Gastroesophageal sphincter (tissue), 4 donors: Measurements from ENCODE around the gene PALMD. TPM values are rescaled to one million over a fixed set of nuclear protein-coding genes. Genes with fewer than 3 reads are reported as not detected.

Experiments
- ATAC-seq: fragments of 150-250 bp; one replicate; pipeline ENCODE4 v1.9.1; 2016; ENCODE audit warnings: mild to moderate bottlenecking, moderate library complexity
- H3K27ac ChIP-seq, 4 donors: fragments of 200-600 bp; sonication (generic) in 3 of 4; 1 replicate in 3 of 4; 2 replicates in 1 of 4; pipeline ENCODE4 v1.5.1; 2016 to 2019
- H3K27me3 ChIP-seq: fragments of 200-600 bp; sonication (generic); one replicate; pipeline ENCODE4 v1.5.1; 2019
- H3K36me3 ChIP-seq, 2 donors: fragments of 200-600 bp; sonication (generic); one replicate each; pipeline ENCODE4 v1.5.1; 2019; ENCODE audit warnings: control low read depth in 1 of 2
- H3K4me1 ChIP-seq, 3 donors: fragments of 200-600 bp; sonication (generic); 1 replicate in 2 of 3; 2 replicates in 1 of 3; pipeline ENCODE4 v1.5.1; 2016 to 2019; ENCODE audit warnings: control low read depth in 2 of 3
- H3K4me3 ChIP-seq, 2 donors: fragments of 200-600 bp; sonication (generic); one replicate each; pipeline ENCODE4 v1.5.1; 2019; ENCODE audit warnings: mild to moderate bottlenecking in 1 of 2, moderate library complexity in 1 of 2
- H3K9me3 ChIP-seq, 3 donors: fragments of 200-600 bp; sonication (generic); one replicate each; pipeline ENCODE4 v1.5.1; 2017 to 2019; ENCODE audit warnings: control low read depth in 2 of 3
- EP300 ChIP-seq: sonication (generic); formaldehyde crosslinking; IDR thresholded peaks from one replicate; pipeline ENCODE4 v1.6.1; 2017; ENCODE audit warnings: antibody characterized with exemption, mild to moderate bottlenecking
- POLR2A ChIP-seq, 2 donors: fragments of 450-650 bp; IDR thresholded peaks; one replicate each; pipeline ENCODE4 v1.6.1; 2017; ENCODE audit warnings: antibody characterized with exemption in 2 of 2, mild to moderate bottlenecking in 2 of 2, moderate library complexity in 1 of 2
- POLR2AphosphoS5 ChIP-seq: sonication (generic); formaldehyde crosslinking; IDR thresholded peaks from one replicate; pipeline ENCODE4 v1.6.1; 2017; ENCODE audit warnings: antibody characterized with exemption
- WGBS, 2 donors: methylation state at CpG; one replicate each; pipeline ENCODE4 v1.1.5; 2018; ENCODE audit warnings: low coverage in 1 of 2; 5-methylcytosine and 5-hydroxymethylcytosine counted together
- total RNA-seq, 4 donors: library from RNA; depleted of rRNA; stranded (reverse); fragments of >200 nt; gene quantifications; one replicate each; pipeline ENCODE4 v1.1.0, GENCODE V29; 2016
- TF ChIP-seq, protein P1 (sequence below), 4 experiments: fragments of 200-600 bp in 2 of 4; fragments of 450-650 bp in 2 of 4; sonication (generic) in 1 of 4; IDR thresholded peaks; one replicate each; pipeline ENCODE4 v1.5.1; 2017 to 2019; ENCODE audit warnings: antibody characterized with exemption in 4 of 4, mild to moderate bottlenecking in 2 of 4, moderate library complexity in 2 of 4

Gene PALMD
- total RNA-seq, 4 donors from 2014 or later, result 11.7 to 46.7 (median 23.8) TPM

DNA sequence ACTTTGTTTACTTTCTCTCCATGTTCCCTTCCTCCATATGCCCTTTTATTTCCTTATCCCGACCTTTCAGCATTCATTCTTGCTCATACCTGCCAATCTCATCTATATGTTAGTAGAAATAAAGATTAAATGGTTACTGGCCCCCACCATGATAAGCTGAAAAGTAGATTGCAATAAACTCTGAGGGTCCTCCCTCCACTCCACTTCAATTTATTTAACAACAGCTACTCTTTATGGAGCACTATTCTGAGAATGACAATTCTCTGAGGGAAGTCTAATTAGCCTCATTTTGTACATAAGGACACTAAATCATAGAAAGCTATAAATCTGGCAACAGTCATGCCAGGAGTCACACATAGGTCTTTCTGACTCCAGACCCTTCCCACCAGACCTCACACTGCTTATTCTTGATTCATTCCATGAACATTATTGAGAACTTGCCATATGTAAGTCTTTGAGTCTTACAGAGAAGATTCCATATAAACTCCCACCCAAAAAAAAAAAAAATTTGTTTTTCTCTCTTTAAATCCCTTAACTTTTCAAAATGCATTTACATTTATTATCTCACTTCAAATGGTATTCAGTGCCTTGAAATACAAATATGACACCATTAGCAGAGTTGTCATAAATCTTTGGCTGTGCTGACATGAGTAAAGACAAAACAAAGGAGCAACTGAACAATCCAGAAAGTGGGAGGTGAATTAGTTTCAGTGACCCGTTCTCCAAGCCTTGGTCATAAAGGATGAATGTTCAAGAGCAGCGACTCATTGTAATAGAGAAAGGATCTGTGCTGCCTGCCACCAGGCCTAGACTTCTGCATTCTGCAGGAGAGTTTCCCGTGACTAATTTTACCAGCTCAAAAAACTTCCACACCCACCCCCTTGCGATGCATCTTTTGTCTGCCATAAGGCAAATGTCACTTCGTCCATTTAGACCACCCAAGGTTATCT is 28.5 kb downstream of the PALMD start:
- no peaks in the 10 kb centered on the region for H3K27me3 ChIP-seq
- no peak overlapping the region for H3K4me3 ChIP-seq
- no peak overlapping the region for H3K27ac ChIP-seq
- TF ChIP-seq, protein P1, sequence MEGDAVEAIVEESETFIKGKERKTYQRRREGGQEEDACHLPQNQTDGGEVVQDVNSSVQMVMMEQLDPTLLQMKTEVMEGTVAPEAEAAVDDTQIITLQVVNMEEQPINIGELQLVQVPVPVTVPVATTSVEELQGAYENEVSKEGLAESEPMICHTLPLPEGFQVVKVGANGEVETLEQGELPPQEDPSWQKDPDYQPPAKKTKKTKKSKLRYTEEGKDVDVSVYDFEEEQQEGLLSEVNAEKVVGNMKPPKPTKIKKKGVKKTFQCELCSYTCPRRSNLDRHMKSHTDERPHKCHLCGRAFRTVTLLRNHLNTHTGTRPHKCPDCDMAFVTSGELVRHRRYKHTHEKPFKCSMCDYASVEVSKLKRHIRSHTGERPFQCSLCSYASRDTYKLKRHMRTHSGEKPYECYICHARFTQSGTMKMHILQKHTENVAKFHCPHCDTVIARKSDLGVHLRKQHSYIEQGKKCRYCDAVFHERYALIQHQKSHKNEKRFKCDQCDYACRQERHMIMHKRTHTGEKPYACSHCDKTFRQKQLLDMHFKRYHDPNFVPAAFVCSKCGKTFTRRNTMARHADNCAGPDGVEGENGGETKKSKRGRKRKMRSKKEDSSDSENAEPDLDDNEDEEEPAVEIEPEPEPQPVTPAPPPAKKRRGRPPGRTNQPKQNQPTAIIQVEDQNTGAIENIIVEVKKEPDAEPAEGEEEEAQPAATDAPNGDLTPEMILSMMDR (IDR thresholded peaks at IDR 0.05), result no peak
- TF ChIP-seq POLR2A (IDR thresholded peaks at IDR 0.05) (no peak), POLR2AphosphoS5 (no peak), EP300 (no peak)
- H3K9me3 ChIP-seq, result no peaks in the 10 kb centered on the region
- ATAC-seq, result no peak
- WGBS, 2 donors, result 66% methylated on average over 4 to 6 of the region's 6 CpGs
- H3K36me3 ChIP-seq, result peaks cover 0 to 19% of the 10 kb centered on the region in 2 donors
- peaks cover 3 to 44% (median 7%) of the 10 kb centered on the region in 3 donors for H3K4me1 ChIP-seq

GRCh38 chr1:99675292-99675691 is 29.4 kb downstream of the PALMD start:
- H3K27ac ChIP-seq, result no peak overlapping the region
- peaks cover 3 to 43% (median 7%) of the 10 kb centered on the region in 3 donors for H3K4me1 ChIP-seq
- H3K9me3 ChIP-seq, result no peaks in the 10 kb centered on the region
- no peak overlapping the region for H3K4me3 ChIP-seq
- peaks cover 0 to 13% of the 10 kb centered on the region in 2 donors for H3K36me3 ChIP-seq
- no peak for ATAC-seq
- no peaks in the 10 kb centered on the region for H3K27me3 ChIP-seq
- no peak for TF ChIP-seq POLR2A (IDR thresholded peaks at IDR 0.05)
- no peak for TF ChIP-seq POLR2AphosphoS5
- no peak for TF ChIP-seq EP300
- TF ChIP-seq, protein P1 (IDR thresholded peaks at IDR 0.05), result no peak

GRCh38 chr1:99675994-99676393 is 30.1 kb downstream of the PALMD start:
- peaks cover 0 to 13% of the 10 kb centered on the region in 2 donors for H3K36me3 ChIP-seq
- H3K27ac ChIP-seq, result no peak overlapping the region
- 75 to 100% methylated on average over 1 of the region's 1 CpG for whole genome bisulfite sequencing, 2 donors
- TF ChIP-seq POLR2A (IDR thresholded peaks at IDR 0.05) (no peak), EP300 (no peak), POLR2AphosphoS5 (no peak)
- TF ChIP-seq, protein P1 (IDR thresholded peaks at IDR 0.05), result no peak
- H3K4me3 ChIP-seq, result no peak overlapping the region
- no peaks in the 10 kb centered on the region for H3K9me3 ChIP-seq
- peaks cover 3 to 36% (median 7%) of the 10 kb centered on the region in 3 donors for H3K4me1 ChIP-seq
- H3K27me3 ChIP-seq, result no peaks in the 10 kb centered on the region
- no peak for ATAC-seq

DNA sequence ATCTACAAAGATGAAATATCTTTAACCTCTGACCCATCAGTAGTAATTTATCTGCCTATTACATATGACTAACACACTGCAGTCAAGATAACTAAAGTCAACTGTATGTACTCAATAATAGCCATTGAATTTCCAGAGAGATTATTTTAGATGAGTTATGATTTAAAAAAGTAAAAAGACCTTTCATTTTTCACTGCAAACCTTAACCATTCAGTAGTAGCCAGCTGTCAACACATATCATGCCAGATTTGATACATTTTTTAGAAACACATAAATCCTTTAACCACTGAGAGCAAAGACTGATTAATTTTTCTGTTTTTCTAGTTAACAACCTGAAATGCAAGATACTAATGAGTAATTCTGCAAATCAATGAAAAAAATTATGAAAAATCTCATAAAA is 31.0 kb downstream of the PALMD start:
- Histone ChIP-seq H3K36me3 (peaks cover 0 to 13% of the 10 kb centered on the region in 2 donors), H3K4me1 (peaks cover 3 to 28% (median 7%) of the 10 kb centered on the region in 3 donors)

More for the DNA sequence above, 31.0 kb downstream of the PALMD start:
- TF ChIP-seq, protein P1 (IDR thresholded peaks at IDR 0.05), result no peak
- TF ChIP-seq POLR2A (IDR thresholded peaks at IDR 0.05), result no peak
- TF ChIP-seq POLR2AphosphoS5, result no peak
- TF ChIP-seq EP300, result no peak
- H3K27me3 ChIP-seq, result no peaks in the 10 kb centered on the region
- no peak overlapping the region for H3K4me3 ChIP-seq
- H3K27ac ChIP-seq, result no peak overlapping the region
- H3K9me3 ChIP-seq, result no peaks in the 10 kb centered on the region
- ATAC-seq, result no peak
